Fibroblast of peridontal ligament (primary cell): ENCODE data around the gene FBXO46.
"Not testable (repeated sequence)": the region's sequence is repeated elsewhere in the genome, so short reads cannot be mapped to it uniquely, and the experiment has no call there.

Experiments
- DNase-seq: peaks from one replicate; pipeline ENCODE4 v3.0.0-alpha.2; 2010; ENCODE audit errors: extremely low read depth

FBXO46 gene

DNA sequence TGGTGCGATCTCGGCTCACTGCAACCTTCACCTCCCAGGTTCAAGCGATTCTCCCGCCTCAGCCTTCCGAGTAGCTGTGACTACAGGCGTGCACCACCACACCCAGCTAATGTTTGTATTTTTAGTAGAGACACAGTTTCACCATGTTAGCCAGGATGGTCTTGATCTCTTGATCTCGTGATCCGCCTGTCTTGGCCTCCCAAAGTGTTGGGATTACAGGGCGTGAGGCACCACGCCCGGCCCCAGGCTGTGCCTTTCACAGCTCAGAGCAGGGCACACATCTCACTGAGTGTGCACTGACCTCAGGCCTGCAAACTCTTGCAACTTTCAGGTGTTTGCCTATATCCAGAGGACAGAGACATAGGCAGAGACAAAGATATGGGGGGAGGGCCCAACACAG, 45.7 kb downstream of the FBXO46 start:
- DNase-seq: not testable (repeated sequence)

DNA sequence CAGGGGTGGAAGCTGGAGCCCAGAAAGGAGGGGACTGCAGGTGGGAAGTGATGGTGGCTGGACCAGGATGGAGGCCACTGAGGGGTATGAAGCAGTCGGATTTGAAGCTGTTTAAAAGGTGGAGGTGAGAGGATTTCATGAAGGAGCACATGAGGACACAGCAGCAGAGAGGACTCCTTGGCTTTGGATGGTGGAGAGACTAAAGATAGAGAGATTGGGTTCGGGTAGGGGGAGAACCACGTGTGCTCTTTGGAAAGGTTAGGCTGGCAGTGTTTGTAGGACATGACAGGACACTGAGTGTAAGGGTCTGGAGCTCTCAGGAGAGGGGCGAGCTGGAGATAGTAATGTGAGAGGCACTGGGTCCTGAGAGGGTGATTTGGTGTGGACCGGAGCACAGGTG, 47.8 kb downstream of the FBXO46 start:
- DNase-seq: no peak

DNA sequence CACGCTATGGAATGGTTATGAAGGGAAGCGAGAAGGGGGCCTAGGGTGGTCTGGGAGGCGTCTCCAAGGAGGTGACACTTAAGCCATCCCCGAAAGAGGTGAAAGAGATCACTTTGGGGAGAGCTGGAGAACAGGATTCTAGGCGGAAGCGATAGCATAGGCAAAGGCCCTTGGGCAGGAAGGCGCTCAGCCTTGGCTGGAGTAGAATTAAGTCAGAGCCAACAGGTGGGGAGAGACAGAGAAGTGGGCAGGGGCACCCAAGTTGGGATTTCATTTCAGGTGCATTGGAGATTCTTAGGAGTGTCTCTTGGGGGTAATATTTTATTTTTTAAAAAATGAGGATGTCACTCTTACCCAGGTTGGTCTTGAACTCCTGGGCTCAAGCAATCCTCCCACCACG, 48.6 kb downstream of the FBXO46 start:
- DNase-seq: no peak

DNA sequence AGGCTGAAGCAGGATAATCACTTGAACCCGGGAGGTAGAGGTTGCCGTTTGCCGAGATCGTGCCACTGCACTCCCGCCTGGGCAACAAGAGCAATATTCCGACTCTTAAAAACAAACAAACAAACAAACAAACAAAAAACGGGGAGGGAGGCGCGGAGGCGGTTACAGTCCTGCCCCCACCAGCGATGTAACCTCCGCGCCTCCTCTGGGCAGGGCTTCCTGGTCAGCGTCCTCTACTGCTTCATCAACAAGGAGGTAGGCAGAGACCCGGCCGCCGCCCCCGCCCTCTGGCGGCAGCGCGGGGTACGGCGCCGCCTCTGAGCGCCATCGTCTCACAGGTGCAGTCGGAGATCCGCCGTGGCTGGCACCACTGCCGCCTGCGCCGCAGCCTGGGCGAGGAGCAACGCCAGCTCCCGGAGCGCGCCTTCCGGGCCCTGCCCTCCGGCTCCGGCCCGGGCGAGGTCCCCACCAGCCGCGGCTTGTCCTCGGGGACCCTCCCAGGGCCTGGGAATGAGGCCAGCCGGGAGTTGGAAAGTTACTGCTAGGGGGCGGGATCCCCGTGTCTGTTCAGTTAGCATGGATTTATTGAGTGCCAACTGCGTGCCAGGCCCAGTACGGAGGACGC, 49.2 kb downstream of the FBXO46 start:
- peak; percentile 60 for DNase-seq

DNA sequence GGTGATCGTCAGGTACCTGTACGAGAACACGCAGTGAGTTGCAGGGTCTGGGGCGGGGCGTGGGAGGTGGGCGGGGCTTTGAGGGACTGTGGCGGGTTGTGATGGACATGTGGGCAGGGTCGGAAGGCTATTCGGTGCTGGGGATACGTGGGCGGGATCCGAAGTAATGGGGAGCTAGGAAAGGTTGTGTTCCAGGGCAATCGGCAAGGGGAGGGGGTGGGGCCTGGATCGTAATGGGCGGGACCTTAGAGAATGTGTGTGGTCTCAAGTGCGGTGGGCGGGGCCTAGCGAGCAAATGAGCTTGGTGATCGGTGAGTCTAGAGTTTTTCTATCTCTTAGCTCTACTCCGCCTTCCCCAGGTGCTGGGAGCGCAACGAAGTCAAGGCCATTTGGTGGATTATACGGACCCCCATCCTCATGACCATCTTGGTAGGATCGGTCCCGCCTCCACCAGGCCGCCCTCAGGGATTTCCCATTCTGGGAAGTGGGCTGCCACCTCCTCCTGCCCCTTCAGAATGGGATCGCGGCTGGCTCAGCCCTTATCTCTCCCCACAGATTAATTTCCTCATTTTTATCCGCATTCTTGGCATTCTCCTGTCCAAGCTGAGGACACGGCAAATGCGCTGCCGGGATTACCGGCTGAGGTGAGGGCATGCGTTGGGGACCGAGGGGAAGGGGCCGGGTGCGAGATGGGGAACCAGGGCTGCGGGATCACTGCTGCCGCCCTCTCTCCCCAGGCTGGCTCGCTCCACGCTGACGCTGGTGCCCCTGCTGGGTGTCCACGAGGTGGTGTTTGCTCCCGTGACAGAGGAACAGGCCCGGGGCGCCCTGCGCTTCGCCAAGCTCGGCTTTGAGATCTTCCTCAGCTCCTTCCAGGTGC, 53.1 kb downstream of the FBXO46 start:
- DNase-seq: peak; percentile 37

GRCh38 chr19:45676851-45677263, 53.8 kb downstream of the FBXO46 start:
- no peak for DNase-seq

DNA sequence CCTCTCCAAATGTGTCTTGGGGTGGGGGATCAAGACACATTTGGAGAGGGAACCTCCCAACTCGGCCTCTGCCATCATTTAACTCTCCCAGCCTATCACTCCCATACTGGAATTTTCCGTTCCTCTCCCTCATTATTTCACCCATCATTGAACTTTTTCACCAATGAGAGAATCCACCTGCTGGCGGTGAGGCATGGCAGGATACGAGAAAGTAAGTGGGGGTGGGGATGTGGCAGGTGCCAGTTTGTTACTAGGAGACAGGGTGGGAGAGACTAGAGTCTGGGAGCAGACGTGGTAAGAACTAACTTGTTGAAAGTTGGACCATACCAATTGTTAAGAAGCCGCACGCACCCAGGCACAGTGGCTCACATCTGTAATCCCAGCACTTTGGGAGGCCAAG, 55.8 kb downstream of the FBXO46 start:
- no peak for DNase-seq

- peak; percentile 16 for DNase-seq
Measured at GRCh38 chr19:45670670-45671453, 59.8 kb downstream of the FBXO46 start.

- DNase-seq: no peak
Measured at GRCh38 chr19:45668342-45668871, 62.3 kb downstream of the FBXO46 start.

DNA sequence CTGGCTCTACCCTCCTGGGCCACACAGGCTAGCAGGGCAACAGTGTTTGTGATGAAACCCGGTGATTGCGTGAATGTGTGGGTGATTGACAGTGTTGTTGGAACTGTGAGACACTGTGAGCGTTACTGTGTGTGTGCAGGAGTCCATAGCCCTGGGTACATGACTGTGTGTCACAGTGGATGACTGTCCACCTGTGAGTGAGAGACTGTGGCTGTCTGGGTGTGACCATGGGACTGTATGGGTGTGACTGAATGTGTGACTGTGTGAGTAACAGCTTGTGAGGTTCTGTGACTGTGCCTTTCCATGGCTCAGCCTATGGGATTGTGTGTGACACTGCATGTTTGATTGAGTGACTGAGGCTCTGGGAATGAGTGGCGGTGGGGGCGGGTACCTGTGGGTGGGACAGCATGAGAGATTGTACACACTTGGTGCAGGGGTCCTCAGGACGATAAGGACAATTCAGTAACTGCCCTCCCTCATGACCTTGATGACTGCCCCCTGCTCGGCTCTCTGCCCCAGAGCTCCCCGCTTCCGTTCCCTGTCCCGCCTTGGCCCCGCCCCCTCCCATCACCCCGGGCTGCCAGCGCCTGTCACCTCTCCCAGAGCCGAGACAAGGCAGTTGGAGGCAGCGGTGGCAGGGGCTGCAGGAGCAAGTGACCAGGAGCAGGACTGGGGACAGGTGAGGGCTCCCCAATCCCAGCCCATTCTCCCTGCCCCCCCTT, 62.9 kb downstream of the FBXO46 start, which contains the start of gene GIPR:
TSS of gene GIPR (plus strand) at position 602 of the 722 bp plus-strand sequence. CDS start 1,300 bp downstream, outside the sequence.
- no peak for DNase-seq

- no peak for DNase-seq
Measured at GRCh38 chr19:45664575-45664974, 66.1 kb downstream of the FBXO46 start.

DNA sequence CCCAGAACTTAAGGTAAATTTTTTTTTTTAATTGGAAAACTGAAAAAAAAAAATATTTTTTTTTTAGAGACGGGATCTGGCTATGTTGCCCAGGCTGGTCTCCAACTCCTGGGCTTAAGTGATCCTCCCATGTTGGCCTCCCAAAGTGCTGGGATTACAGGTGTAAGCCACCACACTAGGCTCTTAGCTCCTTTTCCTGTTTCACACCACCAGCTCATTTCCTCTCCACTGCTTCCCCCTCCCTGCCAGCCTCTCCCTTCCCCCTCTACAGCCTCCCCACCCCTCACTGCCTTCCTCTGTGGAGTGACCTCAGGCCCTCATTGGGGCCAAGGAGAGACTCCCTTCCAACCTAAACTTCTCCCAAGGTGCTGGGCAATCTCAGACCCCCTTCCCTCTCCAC, 66.9 kb downstream of the FBXO46 start:
- no peak for DNase-seq

DNA sequence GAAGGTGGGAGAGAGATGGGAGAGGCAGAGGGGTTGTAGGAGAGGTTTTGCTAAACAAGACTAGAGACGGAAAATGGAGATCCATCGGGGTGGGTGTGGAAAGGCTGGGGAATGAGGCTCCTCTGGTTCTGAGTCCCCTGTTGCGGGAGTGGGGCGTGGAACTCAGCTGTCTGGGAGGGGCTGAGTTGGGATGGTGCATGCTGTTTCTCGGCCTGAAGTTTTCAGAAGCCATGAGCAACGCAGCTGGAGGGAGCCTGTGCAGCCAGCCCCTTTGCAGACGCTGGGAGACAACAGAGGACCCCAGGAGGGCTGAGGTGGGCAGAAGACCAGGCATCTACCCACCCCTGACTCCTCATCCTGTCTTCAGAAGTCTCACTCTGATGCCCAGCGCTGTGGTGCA, 70.1 kb downstream of the FBXO46 start:
- no peak for DNase-seq
